SK-N-SH (cell line): ENCODE measurements around the gene SBSN.

Experiments used
- FOXJ3 ChIP-seq: sonication (generic); formaldehyde crosslinking; IDR thresholded peaks from 2 replicates; pipeline ENCODE4 v1.5.1; 2020; ENCODE audit warnings: mild to moderate bottlenecking, missing genetic modification reagents
- MXI1 ChIP-seq: IDR thresholded peaks from 2 replicates; pipeline ENCODE4 v1.6.1; 2012; ENCODE audit warnings: mild to moderate bottlenecking, low read depth, low read length, improper control_type of control experiment
- RAD21 ChIP-seq: IDR thresholded peaks from 2 replicates; pipeline ENCODE4 v1.6.1; 2012; ENCODE audit warnings: mild to moderate bottlenecking, low read length
- SIN3A ChIP-seq: IDR thresholded peaks from 2 replicates; pipeline ENCODE4 v1.6.1; 2012; ENCODE audit warnings: low read depth, mild to moderate bottlenecking, low read length, moderate library complexity, borderline replicate concordance
- TF ChIP-seq, protein P1 (sequence below): fragments of 200-600 bp; sonication (generic); IDR thresholded peaks from 2 replicates; pipeline ENCODE4 v1.6.1; 2017; ENCODE audit warnings: antibody characterized with exemption, mild to moderate bottlenecking, moderate library complexity

DNA sequence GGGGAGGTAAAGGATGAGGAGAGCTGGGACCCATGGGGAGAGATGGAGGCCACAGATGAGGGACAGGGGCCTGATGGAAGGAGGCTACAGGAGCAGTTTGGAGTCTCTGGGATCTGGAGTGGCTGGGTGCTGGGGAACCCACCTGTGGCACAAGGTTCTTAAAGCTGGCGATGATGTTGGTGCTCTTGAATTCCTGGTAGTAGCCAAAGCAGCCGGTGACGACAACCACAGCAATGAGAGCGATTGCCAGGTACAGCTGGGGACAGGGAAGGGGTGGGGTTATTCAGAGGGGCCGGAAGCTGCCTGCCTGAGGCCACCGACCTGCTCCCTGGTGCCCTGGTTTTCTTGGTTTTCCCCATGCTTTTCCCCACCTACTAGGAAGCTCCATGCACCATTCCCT, 32.6 kb upstream of the SBSN start:
- TF ChIP-seq SIN3A, result no peak
- TF ChIP-seq, protein P1, sequence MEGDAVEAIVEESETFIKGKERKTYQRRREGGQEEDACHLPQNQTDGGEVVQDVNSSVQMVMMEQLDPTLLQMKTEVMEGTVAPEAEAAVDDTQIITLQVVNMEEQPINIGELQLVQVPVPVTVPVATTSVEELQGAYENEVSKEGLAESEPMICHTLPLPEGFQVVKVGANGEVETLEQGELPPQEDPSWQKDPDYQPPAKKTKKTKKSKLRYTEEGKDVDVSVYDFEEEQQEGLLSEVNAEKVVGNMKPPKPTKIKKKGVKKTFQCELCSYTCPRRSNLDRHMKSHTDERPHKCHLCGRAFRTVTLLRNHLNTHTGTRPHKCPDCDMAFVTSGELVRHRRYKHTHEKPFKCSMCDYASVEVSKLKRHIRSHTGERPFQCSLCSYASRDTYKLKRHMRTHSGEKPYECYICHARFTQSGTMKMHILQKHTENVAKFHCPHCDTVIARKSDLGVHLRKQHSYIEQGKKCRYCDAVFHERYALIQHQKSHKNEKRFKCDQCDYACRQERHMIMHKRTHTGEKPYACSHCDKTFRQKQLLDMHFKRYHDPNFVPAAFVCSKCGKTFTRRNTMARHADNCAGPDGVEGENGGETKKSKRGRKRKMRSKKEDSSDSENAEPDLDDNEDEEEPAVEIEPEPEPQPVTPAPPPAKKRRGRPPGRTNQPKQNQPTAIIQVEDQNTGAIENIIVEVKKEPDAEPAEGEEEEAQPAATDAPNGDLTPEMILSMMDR, result no peak
- no peak for TF ChIP-seq FOXJ3 (CRISPR knock-in tag)
- no peak for TF ChIP-seq MXI1
- no peak for TF ChIP-seq RAD21
